PC-9 (cell line): ENCODE data around the gene IFNL2.

Source experiments
- CTCF ChIP-seq: fragments of 200-600 bp; sonication (generic); conservative IDR thresholded peaks from 2 replicates; pipeline ENCODE4 v1.6.1; 2017; ENCODE audit warnings: mixed run types, antibody characterized with exemption, mild to moderate bottlenecking, moderate library complexity
- EZH2 ChIP-seq: fragments of 200-600 bp; sonication (generic); IDR thresholded peaks from 2 replicates; pipeline ENCODE4 v1.8.0; 2017; ENCODE audit warnings: antibody characterized with exemption, low read depth

DNA sequence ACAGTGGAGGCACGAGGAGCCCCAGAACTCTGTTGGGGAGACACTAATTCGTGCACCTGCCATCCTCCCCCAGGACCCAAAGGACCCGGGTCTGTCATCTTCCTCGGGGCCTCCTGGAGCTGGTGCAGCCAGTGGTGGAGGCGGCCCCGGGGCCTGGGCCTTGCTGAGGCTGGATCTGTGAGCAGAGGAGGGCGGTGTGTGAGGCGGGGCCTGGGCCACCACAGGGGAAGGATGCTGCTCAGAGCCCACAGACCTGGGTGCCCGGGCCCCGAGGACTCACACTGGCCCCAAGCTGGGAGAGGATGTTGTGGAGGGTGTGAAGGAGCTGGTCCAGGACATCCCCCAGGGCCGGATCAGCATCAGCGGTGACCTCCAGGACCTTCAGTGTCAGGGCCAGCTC is 31.7 kb upstream of the IFNL2 start:
- TF ChIP-seq CTCF (no peak), EZH2 (no peak)
